GM21723 (cell line): ENCODE measurements around the gene PLXNB2.

Source experiments
- ATAC-seq: cut with Tn5 transposase; IDR thresholded peaks from one replicate; pipeline ENCODE4 v1.9.1; 2021; ENCODE audit warnings: mild to moderate bottlenecking, moderate library complexity; ENCODE audit not compliant: unreplicated experiment

Gene PLXNB2

DNA sequence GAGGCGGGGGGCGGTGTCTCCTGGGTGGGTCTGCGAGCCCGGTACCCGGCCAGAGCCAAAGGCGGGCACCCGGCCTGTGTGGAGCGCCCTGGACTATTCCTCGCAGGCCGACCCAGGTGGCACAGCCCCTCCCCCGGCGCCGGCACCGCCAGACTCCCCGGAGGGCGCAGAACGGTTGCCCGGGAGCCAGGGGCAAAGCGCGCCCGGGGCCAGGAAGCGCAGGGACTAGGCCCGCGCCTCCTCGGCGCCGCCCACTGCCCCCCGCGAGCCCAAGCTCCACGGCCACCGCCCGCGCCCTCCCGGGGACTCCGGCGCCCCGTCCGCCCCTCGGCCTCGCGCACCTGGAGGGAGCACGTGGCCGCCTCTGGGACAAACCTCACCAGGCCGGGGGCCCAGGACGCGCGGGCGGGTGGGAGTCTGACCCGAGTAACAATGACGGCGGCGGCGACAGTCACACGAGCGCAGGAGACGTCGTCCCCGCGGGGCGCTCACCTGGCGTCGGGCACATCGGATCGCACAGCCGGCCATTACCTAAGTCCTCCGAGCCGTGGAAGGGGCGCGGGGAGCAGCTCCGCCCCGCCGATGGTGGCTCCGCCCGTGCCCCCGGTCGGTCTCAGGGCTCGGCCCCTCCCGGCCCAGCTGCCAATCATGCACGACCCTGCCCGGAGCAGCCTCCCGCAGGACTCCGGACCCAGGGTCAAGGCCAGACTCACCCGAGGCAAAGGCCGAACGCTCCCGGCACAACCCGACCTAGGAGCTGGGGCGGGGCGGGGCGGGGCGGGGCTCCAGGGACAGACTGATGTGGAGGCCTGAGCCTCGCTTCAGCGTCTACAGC, 7.4 kb downstream of the PLXNB2 start:
- ATAC-seq = no peak

DNA sequence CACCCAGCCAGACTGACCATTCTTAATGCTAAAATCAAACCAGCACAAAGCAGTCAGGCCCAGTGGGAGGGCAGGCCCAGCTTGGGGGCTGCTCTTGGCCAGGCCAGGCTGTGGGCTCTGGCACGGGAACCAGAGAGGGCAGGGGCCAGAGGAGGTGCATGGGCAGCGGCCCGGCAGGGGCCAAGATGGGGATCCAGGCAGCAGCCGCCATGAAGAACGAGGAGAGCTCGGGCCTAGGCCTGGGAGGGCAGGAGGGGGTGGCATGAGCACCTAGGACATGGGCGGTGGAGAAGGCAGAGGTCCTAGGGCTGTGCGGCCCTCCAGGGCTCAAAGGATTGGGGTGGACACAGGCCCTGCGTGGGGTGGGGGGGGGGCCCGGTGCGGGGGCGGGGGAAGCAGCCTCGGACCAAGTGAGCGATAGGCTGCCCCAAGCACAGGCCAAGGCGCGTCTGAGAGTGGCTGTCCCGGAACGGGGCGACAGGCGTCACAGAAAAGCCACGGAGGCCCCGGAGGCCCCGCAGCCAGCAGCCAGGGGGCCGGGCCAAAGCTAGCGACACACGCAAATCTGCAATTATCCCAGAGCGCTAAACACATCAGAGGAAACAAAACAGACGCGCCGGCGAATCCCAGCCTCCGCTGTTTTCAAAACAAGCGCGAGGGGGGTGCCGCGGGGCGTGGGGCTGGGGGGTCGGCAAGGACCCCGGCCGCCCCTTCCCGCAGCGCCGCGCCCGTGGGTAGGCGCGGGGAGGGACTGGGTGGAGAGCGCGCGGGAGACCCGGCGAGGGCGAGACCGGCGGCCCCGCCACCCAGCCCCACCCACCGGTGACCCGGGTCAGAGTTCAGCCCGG, 8.3 kb downstream of the PLXNB2 start:
- ATAC-seq = no peak

DNA sequence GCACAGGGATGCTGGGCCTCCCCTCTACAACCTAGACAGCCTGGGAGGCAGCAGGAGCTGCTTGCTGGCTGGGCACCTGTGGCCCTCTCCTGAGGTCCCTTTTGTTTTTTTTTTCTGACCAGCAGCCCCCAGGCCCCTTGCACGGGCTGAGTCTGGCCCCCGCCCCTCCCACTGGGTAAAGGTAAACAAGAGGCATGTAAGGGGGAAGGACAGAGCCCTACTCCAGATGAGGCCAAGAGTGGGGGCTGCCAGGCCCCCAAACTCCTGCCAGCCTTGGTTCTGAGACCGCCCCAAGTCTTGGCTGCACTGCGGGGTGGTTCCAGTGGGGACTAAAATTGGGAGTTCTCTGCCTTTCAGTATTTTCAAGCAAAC, 9.2 kb downstream of the PLXNB2 start:
- ATAC-seq = no peak

DNA sequence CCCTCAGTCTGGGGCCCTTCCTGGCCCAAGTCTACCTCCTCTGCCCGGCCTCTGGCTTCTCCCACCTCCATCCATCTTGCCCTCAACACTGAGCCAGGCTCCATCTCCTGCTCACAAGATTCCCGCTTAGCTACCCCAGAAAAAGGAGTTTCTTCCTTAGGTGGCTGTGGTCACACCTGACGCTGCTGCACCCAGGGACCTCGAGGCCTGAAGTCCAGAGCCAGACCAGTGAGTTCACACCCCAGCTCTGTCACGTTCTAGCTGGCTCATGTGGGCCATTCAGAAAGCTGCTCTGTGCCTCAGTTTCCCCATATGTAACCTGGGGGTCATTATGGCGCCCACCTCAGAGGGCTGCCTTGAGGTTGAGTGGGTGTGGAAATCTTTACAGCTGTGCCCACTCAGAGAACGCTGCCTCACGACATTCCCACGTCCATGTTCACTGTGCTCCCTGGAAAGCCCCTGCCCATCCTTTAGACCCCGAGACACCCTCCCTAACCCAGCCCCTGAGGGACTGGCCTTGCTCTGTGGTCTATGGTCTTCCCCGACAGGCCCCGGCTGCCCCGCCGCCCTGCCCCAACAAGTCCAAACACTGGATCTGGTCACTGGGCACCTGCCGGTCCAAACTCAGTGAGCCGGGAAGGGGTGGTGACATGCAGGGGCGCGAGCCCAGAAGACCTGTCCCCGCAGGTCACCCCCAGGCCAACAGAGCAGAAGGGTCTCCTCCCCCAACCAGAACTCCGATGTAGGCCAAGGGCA, 9.8 kb downstream of the PLXNB2 start:
- no peak for ATAC-seq

DNA sequence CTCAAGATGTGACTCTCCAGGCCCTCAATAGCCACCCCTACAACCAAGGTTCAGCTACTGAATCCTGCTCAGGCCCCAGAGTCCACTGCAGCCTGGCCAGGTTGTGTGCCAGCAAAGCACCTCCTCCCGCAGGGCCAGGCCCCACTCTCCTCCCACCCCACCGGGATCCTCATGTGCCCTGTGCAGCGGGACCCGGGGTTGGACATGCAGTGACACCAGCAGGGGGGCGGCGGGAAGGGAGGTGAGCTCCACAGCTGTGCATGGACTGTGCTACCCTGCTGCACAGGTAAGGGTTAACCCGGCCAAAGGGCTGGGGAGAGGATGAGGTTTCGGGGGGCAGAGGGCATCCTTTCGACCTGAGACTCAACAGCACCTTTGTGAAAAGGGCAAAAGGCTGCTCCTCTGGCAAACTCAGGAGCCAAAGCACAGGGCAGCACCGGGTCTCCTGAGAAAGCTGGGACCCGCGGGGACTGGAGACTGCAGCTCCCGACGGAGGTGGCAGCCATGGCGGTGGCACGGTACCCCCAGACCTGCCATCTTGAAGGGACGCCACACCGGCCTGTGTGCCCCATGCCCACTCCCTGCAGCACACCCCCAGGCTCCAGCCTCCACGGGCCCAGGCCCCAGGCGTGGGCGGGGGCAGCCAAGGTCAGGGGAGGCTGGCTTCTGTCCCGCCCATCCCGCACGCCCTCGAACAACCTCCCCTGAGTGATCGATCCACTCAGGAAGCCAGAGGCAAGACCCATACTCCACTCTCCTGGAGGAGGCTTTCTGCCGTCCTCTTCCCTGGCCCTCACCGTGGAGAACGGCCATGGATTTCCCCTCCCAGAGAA, 10.6 kb downstream of the PLXNB2 start:
- ATAC-seq = no peak

DNA sequence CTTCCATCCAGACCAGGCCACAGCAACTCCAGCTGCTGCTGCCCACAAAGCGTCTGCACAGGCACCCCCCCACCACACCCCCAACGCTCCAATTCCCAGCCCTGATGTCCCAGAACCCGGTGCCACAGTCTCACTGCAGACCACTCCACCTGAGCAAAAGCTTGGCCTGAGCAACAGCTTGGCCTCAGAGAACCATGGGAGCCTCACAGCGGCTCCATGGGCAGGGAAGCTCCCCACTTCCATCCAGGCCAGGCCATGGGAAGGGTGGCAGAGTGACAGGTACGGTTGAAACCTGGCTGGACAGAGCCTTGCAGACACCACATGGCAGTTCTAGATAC, 13.2 kb downstream of the PLXNB2 start:
- no peak for ATAC-seq

DNA sequence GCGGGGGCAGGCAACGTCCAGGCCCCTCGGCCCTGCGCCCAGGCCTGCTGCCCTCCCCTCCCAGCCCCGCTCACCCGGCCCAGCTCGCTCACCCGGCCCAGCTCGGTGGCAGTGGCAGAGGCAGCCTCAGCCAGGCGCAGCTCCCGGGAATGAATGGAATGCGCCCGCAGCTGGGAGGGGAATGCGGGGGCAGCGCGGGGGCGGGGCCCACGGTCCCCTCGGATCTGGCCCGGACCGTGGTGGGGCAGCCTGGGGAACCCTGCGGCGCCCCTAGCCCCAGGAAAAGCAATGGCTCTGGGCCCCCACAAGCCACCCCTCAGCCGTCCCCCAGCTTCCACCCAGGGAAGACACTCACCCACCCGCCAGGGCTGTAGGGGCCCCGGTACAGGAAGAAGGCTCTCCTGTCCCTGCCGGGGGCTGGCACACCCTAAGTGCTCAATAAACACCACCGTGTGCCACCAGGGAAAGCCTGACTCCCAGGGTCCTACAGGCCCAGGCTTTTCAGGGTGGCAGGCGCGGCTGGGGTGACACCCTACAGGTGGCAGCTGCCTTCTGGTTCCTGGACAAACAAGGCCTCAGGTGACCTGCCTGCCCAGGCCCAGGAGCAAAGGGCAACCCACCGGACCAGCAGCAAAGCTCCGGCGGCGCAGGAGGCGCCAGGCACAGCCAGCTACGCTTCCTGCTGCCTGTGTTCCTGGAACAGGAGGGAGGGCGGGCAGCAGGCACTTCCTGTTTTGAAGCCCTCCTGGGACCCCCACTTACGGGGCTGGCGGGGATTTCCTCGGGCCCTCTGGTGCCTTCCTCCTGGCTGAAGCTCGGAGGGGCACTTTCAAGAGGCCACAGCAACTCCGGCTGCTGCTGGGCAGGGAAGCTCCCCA, 13.8 kb downstream of the PLXNB2 start:
- no peak for ATAC-seq

DNA sequence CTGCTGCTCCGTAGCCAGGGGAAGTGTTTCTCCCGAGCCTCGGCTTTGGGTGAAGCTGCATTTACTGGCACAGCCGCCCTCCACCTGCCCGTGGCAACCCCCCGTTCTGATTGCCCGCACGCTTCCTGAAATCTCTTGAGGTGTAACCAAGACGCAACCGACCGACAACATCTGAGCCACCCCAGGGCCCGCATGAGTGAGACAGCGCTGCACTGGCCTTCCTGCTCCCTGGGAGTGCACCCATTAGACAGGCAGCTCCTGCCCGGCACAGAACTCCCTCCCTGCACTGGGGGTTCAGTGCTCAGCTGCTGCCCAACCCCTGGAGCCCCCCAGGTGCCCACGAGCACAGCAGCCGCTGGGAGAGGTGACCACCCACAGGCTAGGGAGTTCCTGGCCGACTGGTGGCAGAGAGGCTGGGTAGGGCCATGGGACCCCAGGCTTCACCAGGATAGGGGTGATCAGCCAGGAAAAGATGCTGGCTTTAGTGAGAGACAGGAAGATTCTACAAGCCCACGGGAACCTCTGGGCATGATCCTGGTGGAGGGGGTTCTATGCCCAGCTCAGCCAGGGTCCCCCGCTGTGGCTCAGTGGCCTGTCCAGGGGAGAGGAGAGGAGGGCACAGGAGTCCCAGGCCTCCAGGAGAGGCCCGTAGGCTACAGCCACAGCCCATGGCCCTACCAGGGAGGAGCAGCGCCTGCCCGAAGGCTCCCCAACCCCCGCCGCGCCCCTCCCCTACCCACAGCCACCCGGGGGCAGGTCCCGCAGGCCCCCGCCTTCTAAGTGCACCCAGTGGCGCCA, 14.6 kb downstream of the PLXNB2 start:
- ATAC-seq = no peak

DNA sequence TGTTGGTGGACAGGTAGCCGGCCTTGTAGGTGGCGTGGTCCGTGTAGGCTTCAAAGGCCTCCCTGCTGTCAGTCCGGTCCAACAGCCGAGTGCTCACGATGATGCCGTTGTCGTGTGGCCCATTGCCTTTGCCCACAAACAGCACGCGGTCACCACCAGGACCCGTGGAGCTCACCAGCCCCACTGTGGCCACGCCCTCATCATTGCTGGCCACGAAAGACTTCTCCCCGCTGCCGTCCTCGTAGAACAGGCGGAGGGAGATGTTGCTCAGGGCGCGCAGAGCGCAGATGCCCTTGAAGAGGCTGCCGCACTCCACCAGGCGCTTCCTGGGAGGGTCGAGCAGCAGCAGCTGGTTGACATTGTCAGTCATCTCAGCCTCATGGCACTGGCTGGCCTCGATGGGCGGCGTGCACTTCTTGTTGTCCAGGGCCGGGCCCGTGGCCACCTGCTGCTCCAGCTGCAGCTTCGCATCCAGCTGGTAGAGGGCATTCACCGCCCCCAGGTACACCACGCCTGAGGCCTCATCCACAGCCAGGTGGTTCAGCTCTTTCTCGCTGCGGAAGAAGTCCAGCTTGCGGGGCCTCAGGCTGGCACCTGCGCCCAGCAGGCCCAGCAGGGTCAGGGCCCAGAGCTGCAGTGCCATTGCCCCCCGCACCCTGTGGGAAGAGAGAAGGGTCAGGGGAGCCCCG, 17.4 kb downstream of the PLXNB2 start:
- no peak for ATAC-seq

DNA sequence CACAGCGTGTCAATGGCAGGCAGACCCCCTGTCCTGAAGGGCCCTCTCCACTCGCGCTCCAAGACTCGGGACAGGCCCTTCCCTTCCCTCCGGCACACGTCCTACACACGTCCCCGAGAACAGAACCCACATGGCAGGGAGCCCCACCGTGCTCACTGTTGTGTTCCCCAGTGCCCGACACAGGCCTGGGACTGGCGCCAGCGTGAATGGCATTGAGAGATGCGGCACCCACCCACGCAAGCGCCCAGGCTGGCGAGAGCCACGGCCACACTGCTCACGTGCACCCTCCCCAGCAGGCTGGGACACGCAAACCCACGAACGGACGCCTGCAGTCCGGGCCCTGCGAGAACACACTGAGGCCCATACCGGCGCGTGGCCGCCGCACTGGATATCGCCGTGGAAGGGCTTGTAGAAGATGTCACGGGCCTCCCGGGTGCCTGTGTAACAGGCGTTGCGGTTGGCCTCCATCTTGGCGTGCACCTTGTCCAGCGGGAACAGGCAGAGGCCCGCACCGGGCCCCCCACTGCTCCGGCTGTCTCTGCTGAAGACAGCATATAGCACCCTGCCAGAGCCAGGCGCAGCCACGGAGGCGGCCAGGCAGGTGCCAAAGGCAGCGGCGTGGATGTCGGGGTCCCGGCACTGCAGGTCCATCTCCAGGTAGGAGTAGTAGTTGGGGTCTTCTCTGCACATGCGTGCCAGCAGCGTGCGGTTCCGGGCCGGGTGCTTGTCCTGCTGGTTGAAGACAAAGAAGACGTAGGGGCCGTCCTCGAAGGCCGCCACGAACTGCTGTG, 18.1 kb downstream of the PLXNB2 start:
- no peak for ATAC-seq

DNA sequence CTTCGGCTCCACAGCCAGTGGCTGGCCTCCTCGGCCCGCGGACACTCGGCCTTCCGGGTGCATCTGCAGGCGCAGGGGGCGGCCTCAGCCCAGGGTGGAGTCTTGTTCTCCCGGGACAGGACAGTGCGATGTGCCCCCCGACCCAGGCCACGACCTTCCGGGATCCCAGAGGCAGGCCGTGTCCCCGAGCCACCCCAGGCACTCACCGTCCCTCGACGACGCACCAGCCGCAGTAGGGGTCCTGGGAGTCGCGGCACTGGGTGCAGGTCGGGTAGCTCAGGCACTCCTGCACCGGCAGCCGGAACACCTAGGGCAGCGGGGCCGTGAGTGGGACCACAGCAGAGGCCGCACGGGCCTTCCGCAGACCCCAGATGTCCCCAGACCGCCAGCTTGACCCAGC, 19.7 kb downstream of the PLXNB2 start:
- no peak for ATAC-seq

DNA sequence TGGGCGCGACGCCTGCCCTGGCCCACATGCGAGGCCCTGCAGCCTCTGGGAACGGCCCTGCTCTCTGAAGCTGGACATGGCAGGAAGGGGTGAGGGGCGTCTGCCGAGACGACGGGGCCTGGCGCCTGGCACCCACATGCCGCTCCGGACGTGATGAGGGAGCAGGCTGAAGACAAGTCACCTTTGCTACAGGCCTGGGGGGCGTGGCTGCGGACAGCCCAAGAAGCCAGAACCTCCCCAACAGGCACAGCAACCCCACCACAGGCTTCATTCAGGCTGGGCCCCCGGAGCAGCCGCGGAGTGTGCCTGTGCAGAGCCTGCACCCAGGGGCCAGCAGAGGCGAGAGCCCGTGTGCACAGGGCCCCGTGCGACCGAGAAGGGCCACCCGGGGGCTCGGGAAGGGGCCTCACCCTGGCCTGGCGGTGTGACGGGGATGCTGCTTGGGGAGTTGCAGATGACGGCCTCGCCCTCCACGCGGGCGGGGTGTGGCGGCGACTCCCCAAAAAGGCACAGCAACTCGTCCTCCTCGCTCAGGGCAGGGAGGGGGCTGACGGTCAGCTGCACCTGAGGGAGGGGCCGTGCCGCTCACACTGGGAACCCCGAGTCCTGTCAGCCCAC, 20.6 kb downstream of the PLXNB2 start:
- ATAC-seq = no peak

DNA sequence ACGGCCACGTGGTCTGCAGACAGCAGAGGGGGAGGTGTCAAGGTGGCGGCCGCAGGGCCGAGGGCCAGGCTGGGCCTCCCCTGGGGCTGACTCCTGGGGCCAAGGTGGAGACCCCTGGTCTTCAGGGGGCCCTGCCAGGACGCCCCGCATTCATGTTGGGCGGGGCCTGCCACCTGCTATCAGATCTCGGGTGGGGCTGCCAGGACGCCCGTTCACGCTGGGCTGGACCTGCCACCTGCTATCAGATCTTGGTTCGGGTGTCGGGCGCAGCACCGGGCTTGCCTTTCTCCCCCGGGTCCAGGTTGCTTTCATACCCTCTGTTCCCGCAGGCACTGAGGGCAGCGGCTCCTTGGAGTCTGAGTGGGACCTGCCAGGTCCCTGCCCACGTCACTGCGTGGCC, 21.2 kb downstream of the PLXNB2 start:
- ATAC-seq = no peak

DNA sequence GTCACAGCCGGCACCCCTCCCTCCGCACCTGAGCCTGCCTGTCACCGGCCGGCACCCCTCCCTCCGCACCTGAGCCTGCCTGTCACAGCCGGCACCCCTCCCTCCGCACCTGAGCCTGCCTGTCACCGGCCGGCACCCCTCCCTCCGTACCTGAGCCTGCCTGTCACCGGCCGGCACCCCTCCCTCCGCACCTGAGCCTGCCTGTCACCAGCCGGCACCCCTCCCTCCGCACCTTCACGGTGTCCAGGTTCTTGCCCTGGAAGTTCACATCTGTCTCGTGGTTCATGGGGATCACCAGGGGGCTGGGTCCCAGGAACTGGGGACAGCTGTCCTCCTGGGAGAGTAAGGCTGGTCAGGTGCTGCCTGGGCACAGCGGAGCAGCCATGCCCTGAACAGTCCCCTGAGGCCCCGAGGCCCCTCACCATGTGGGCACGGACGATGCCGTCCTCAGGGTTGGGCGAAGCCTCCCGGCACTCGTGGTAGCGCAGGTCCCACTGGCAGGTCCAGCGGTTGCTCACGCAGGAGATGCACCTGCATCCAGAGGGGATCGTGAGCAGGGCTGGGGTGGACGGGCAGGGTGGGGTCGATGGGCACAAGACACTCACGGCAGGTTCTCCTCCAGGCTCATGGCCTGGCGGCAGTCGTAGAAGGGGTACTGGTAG, 21.7 kb downstream of the PLXNB2 start:
- ATAC-seq = no peak

DNA sequence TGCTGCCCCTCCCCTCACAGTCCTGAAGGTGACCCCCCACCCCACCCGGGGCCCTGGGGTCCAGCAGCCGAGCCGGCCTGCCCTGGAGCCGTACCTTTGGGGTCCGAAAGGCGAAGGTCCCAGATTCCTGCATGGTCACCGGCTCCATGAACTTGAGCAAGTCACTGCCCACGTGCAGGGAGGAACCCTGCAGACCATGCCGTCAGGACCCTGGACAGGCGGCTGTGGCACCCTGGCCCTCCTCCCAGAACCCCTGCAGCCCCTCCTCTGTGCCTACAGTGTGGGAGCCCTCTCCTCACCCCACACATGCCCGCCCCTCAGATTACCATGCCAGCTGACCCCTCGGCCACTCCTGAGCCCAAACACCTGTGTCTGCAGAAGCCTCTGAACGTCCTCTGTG, 23.0 kb downstream of the PLXNB2 start:
- no peak for ATAC-seq

DNA sequence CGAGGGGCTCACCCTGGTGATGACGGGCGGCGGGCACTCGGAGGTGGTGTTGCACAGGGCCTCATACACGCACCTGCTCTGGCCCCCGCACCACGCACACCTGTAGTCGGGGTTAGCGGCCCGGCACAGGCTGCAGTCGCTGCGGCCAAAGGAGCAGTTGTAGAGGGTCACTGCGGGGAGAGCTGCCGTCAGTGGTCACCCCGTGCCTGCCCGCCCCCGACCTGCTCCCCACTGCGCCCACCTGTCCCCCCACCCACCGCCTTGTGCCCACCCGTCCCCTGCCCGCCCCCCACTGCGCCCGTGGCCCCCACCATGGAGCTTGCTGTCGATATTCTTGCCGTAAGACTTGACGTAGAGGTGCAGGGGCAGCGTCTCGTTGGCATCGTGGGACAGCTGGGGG, 23.6 kb downstream of the PLXNB2 start:
- ATAC-seq = no peak
